H1 (cell line): ENCODE data around the gene KLHL30. TPM values are rescaled to one million over a fixed set of nuclear protein-coding genes. Genes with fewer than 3 reads are reported as not detected.

Source experiments
- CREB1 ChIP-seq: IDR thresholded peaks from 2 replicates; pipeline ENCODE4 v1.6.1; 2012; ENCODE audit warnings: inconsistent platforms
- CTBP2 ChIP-seq: IDR thresholded peaks from 2 replicates; pipeline ENCODE4 v1.7.0; 2011; ENCODE audit warnings: borderline replicate concordance, mild to moderate bottlenecking, moderate library complexity, mixed read lengths, low read length; ENCODE audit not compliant: insufficient read depth, insufficient read length
- EZH2 ChIP-seq: fragments of 200-600 bp; sonication (generic); IDR thresholded peaks from 2 replicates; pipeline ENCODE4 v1.7.1; 2012; ENCODE audit warnings: low read depth, mild to moderate bottlenecking, moderate library complexity, low read length, inconsistent platforms; ENCODE audit not compliant: severe bottlenecking
- GTF2F1 ChIP-seq: IDR thresholded peaks from 2 replicates; pipeline ENCODE4 v1.6.1; 2012; ENCODE audit warnings: low read depth, low read length, improper control_type of control experiment, borderline replicate concordance
- JUND ChIP-seq: IDR thresholded peaks from 2 replicates; pipeline ENCODE4 v1.6.1; 2011; ENCODE audit warnings: mild to moderate bottlenecking, improper control_type of control experiment, low read length
- PHF8 ChIP-seq: fragments of 200-600 bp; sonication (generic); conservative IDR thresholded peaks from 2 replicates; pipeline ENCODE4 v1.7.1; 2012; ENCODE audit warnings: low read depth, mild to moderate bottlenecking, inconsistent platforms, low read length, moderate library complexity
- POLR2AphosphoS5 ChIP-seq: IDR thresholded peaks from 2 replicates; pipeline ENCODE4 v1.6.1; 2011; ENCODE audit warnings: low read depth, low read length
- POU5F1 ChIP-seq: IDR thresholded peaks from 2 replicates; pipeline ENCODE4 v1.6.1; 2011; ENCODE audit warnings: low read depth, mild to moderate bottlenecking, low read length, moderate library complexity
- SAP30 ChIP-seq: fragments of 300-600 bp; sonication (generic); IDR thresholded peaks from 2 replicates; pipeline ENCODE4 v1.7.1; 2012; ENCODE audit warnings: low read length, moderate library complexity, mild to moderate bottlenecking, inconsistent platforms; ENCODE audit not compliant: insufficient read depth, insufficient replicate concordance
- SUZ12 ChIP-seq: fragments of 200-600 bp; sonication (generic); IDR thresholded peaks from 2 replicates; pipeline ENCODE4 v1.6.1; 2012; ENCODE audit warnings: mild to moderate bottlenecking, inconsistent platforms, low read length, moderate library complexity, mixed read lengths
- TAF1 ChIP-seq: IDR thresholded peaks from 2 replicates; pipeline ENCODE4 v1.6.1; 2011; ENCODE audit warnings: mild to moderate bottlenecking, low read depth, low read length
- TBP ChIP-seq: IDR thresholded peaks from 2 replicates; pipeline ENCODE4 v1.6.1; 2011; ENCODE audit warnings: low read depth, low read length, improper control_type of control experiment
- polyA plus RNA-seq, 7 experiments: library from polyadenylated mRNA; depleted of rRNA in 3 of 7; stranded (reverse) in 5 of 7; unstranded in 2 of 7; fragments of >200 nt in 5 of 7; fragments of 200-250 nt in 2 of 7; gene quantifications; 1 replicate in 5 of 7; 2 replicates in 1 of 7; 4 replicates in 1 of 7; pipeline versions ENCODE4 v1.2.1 to v1.2.3, GENCODE V29; 2011 to 2013; ENCODE audit warnings: missing spikeins in 2 of 7, mixed read lengths in 2 of 7
- total RNA-seq: library from RNA; stranded (reverse); fragmentation: NEBNext Ultra II Directional; extraction: Animal tissue kit (Norgen Biotek cat#: 25700); gene quantifications from 2 replicates; pipeline ENCODE4 v1.2.1, GENCODE V29; 2021

KLHL30 gene
- total and polyA plus RNA-seq, 2 of the 8 experiments (the other 6 are each of a cell fraction or from before 2014, with no cell fraction given) = not detected

DNA sequence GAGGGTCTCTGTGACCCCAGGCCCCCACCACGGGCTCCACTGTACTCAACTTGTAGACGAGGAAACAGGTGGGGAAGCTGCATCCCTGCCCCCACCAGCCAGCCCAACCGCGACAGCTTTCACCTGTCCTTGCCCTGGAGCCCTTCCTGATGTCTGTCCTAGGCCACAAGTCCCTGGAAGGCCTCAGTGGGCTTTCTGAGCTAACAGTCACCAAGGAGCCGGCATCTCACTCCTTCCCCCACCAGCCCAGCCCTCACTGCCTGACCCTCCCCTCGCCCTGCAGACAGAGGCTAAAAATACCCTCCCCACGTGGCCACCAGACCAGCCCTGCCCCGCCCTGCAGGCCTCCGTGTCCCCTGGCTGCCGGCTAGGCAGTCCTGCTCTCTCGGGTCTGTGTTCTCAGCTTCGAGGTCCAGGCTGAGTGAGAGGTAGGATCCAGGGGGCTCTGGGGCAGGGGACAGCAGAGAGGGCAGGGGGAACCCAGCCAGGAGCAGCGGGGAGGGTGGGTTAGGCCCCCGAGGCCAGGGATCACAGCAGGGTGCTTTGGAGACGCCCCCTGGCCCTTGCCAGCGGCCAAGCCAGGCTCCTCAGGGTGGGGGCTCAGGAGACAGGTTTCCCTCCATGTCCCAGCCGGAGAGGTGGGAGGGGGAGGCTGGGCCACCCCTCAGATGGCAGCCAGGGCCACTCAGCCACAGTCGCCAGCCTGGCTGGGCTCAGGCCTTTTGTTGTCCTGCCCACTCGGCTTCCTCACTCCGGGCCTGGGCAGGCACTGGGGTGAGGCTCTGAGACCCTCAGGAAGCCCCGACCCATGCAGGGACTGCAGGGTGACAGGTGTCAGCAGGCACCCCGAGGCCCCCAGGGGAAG lies at the start of gene KLHL30 (continued):
- TF ChIP-seq CTBP2 (no peak), EZH2 (no peak), SUZ12 (no peak), POU5F1 (no peak), JUND (no peak), TBP (no peak), GTF2F1 (no peak), CREB1 (no peak), POLR2AphosphoS5 (no peak), PHF8 (no peak), TAF1 (no peak), SAP30 (no peak)
